Mucosa of descending colon (tissue), 3 donors: ENCODE measurements around the gene GALNT9. TPM values are rescaled to one million over a fixed set of nuclear protein-coding genes. Genes with fewer than 3 reads are reported as not detected.
"Not testable (repeated sequence)": the region's sequence is repeated elsewhere in the genome, so short reads cannot be mapped to it uniquely, and the experiment has no call there.

Experiments
- ATAC-seq: fragments of 200-7000 bp; cut with Tn5 transposase; one replicate; pipeline ENCODE4 v1.9.1; 2020; ENCODE audit warnings: mild to moderate bottlenecking, moderate library complexity
- DNase-seq, 3 donors: peaks; one replicate each; pipeline ENCODE4 v3.0.0-alpha.2; 2020
- H3K36me3 ChIP-seq: fragments of 200-600 bp; one replicate; pipeline ENCODE4 v1.8.0; 2021; ENCODE audit warnings: low read depth, mild to moderate bottlenecking
- H3K4me1 ChIP-seq: fragments of 200-600 bp; one replicate; pipeline ENCODE4 v1.8.0; 2021; ENCODE audit warnings: low read depth, mild to moderate bottlenecking
- H3K4me3 ChIP-seq: fragments of 200-600 bp; one replicate; pipeline ENCODE4 v1.8.0; 2021; ENCODE audit warnings: mild to moderate bottlenecking
- H3K9me3 ChIP-seq: fragments of 200-600 bp; one replicate; pipeline ENCODE4 v1.8.0; 2021; ENCODE audit warnings: mild to moderate bottlenecking
- intact Hi-C, 2 donors: fragments of 100-400 bp; cut with DNase I in 1 of 2; cut with micrococcal nuclease in 1 of 2; formaldehyde crosslinking; loops; one replicate each; pipeline versions ENCODE4 v1.11.0 to v1.11.1; 2022; cut with DNase I, micrococcal nuclease
- total RNA-seq, 3 donors: library from RNA; stranded (reverse); fragmentation: NEBNext Ultra II Directional in 2 of 3; extraction: Animal tissue kit (Norgen Biotek cat#: 25700) in 2 of 3; gene quantifications; one replicate each; pipeline versions ENCODE4 v1.2.1 to v1.2.4, GENCODE V29; 2021 to 2023
- TF ChIP-seq, protein P1 (sequence below): fragments of 200-600 bp; IDR thresholded peaks from one replicate; pipeline ENCODE4 v1.8.0; 2022; ENCODE audit warnings: antibody characterized with exemption, mild to moderate bottlenecking
- donor health status: DM: no; HTN: no; CAD: no; lungs with moderate emphysema.
- donor health status: DM: no; HTN: no; CAD: no.
- donor health status: DM: no; HTN: yes; CAD: no.

Gene GALNT9
- total RNA-seq, 3 donors from 2014 or later = 0.43 to 3.7 TPM; not detected in 1

GRCh38 chr12:132360410-132360809, 31.0 kb upstream of the GALNT9 start:
- DNase-seq = peak in 1 of 3 donors; percentile 14
- no peak for ATAC-seq
- intact Hi-C loops = no loop called here
- TF ChIP-seq, protein P1, sequence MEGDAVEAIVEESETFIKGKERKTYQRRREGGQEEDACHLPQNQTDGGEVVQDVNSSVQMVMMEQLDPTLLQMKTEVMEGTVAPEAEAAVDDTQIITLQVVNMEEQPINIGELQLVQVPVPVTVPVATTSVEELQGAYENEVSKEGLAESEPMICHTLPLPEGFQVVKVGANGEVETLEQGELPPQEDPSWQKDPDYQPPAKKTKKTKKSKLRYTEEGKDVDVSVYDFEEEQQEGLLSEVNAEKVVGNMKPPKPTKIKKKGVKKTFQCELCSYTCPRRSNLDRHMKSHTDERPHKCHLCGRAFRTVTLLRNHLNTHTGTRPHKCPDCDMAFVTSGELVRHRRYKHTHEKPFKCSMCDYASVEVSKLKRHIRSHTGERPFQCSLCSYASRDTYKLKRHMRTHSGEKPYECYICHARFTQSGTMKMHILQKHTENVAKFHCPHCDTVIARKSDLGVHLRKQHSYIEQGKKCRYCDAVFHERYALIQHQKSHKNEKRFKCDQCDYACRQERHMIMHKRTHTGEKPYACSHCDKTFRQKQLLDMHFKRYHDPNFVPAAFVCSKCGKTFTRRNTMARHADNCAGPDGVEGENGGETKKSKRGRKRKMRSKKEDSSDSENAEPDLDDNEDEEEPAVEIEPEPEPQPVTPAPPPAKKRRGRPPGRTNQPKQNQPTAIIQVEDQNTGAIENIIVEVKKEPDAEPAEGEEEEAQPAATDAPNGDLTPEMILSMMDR = no peak
- no peaks in the 10 kb centered on the region for H3K36me3 ChIP-seq
- no peaks in the 10 kb centered on the region for H3K4me1 ChIP-seq
- no peak overlapping the region for H3K4me3 ChIP-seq
- no peaks in the 10 kb centered on the region for H3K9me3 ChIP-seq

DNA sequence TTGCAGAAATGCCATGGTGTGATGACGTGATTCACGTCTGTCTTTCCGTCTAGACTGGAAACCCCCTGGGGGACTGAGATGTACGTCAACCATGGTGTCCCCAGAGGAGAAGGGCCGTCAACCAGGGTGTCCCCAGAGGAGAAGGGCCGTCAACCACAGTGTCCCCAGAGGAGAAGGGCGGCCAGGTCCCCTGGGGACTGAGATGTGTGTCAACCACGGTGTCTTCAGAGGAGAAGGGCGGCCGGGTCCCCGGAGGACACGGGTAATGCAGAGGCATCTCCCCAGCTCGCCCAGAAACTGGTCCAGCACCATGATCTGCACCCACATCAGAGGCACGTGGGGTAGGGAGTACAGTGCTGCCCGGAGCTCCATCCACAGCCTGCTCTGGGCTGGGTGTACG, 30.6 kb upstream of the GALNT9 start:
- H3K4me1 ChIP-seq = no peaks in the 10 kb centered on the region
- DNase-seq (peak in 1 of 3 donors; percentile 30), ATAC-seq (no peak)
- H3K4me3 ChIP-seq = no peak overlapping the region
- no peaks in the 10 kb centered on the region for H3K9me3 ChIP-seq
- H3K36me3 ChIP-seq = no peaks in the 10 kb centered on the region
- TF ChIP-seq, protein P1 = no peak
- intact Hi-C loops = no loop called here

- intact Hi-C loops = no loop called here
- DNase-seq (peak in 1 of 3 donors; percentile 14), ATAC-seq (no peak)
- H3K9me3 ChIP-seq = no peaks in the 10 kb centered on the region
- TF ChIP-seq, protein P1 = no peak
- no peaks in the 10 kb centered on the region for H3K4me1 ChIP-seq
- H3K36me3 ChIP-seq = no peaks in the 10 kb centered on the region
- no peak overlapping the region for H3K4me3 ChIP-seq
These were observed 30.2 kb upstream of the GALNT9 start for GRCh38 chr12:132359551-132359950.

DNA sequence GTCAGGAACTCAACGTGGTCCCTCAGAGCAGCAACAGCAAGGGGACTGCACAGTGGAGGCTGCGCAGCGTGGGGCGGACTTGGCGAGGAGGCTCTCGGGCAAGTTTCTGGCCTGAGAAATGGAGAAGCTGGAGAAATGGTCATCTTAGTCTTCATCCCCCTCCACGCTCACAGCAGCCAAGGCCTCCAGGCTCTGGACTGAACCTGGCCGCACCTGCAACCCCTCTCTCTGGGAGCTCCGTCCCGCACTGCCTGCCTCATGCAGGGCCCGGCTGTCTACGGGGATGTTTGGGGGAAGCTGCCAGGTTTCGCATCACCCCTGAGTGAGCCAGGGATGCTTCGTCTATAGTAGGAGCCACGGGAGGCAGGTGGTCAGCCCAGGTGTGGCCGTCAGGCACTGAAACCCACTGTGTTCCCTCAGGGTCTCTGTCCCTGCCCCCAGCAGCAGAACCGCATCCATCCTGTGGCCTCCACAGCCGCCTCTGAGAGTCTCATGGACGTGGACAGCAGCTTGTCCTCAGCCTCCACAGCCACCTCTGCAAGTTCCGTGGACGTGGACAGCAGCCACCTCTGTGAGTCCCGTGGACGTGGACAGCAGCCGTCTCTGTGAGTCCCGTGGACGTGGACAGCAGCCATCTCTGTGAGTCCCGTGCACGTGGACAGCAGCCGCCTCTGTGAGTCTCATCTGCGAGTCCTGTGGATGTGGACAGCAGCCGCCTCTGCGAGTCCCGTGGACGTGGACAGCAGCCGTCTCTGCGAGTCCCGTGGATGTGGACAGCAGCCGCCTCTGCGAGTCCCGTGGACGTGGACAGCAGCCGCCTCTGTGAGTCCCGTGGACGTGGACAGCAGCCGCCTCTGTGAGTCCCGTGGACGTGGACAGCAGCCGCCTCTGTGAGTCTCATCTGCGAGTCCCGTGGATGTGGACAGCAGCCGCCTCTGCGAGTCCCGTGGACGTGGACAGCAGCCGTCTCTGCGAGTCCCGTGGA, 29.1 kb upstream of the GALNT9 start:
- H3K36me3 ChIP-seq, H3K4me1 ChIP-seq, H3K4me3 ChIP-seq, H3K9me3 ChIP-seq, intact Hi-C loops, ATAC-seq: not testable (repeated sequence)
- peak in 1 of 3 donors; percentile 16 for DNase-seq

- peak in 2 of 3 donors; percentile 16 to 39 for DNase-seq
- Histone ChIP-seq H3K9me3 (no peaks in the 10 kb centered on the region), H3K4me3 (no peak overlapping the region), H3K4me1 (no peaks in the 10 kb centered on the region), H3K36me3 (no peaks in the 10 kb centered on the region)
- TF ChIP-seq, protein P1 = no peak
- ATAC-seq = no peak
- intact Hi-C loops = no loop called here
These were observed 28.3 kb upstream of the GALNT9 start for GRCh38 chr12:132357623-132358186.
